Right lobe of liver (tissue), 6 donors: ENCODE results near the gene CT55. TPM values are rescaled to one million over a fixed set of nuclear protein-coding genes. Genes with fewer than 3 reads are reported as not detected.

Experiments
- ATAC-seq, 4 donors: fragments of 200-7000 bp; cut with Tn5 transposase; one replicate each; pipeline ENCODE4 v1.9.1; 2020; ENCODE audit warnings: mild to moderate bottlenecking in 4 of 4, moderate library complexity in 4 of 4
- DNase-seq, 3 donors: peaks; one replicate each; pipeline ENCODE4 v3.0.0-alpha.2; 2020
- H3K27ac ChIP-seq, 3 donors: fragments of 200-600 bp; one replicate each; pipeline ENCODE4 v1.8.0; 2022
- H3K27me3 ChIP-seq, 2 donors: fragments of 200-600 bp; one replicate each; pipeline ENCODE4 v1.8.0; 2022
- H3K36me3 ChIP-seq, 4 donors: fragments of 200-600 bp; sonication (generic) in 1 of 4; one replicate each; pipeline versions ENCODE4 v1.5.1 to v1.8.0; 2017 to 2022; ENCODE audit warnings: control low read depth in 1 of 4
- H3K4me1 ChIP-seq, 4 donors: fragments of 200-600 bp; sonication (generic) in 1 of 4; one replicate each; pipeline versions ENCODE4 v1.5.1 to v1.8.0; 2017 to 2022; ENCODE audit warnings: control low read depth in 1 of 4
- H3K4me3 ChIP-seq, 3 donors: fragments of 200-600 bp; one replicate each; pipeline ENCODE4 v1.8.0; 2022
- H3K9me3 ChIP-seq, 4 donors: fragments of 200-600 bp; sonication (generic) in 1 of 4; one replicate each; pipeline versions ENCODE4 v1.5.1 to v1.8.0; 2017 to 2022; ENCODE audit warnings: control low read depth in 1 of 4
- POLR2A ChIP-seq: fragments of 450-650 bp; IDR thresholded peaks from one replicate; pipeline ENCODE4 v1.6.1; 2017; ENCODE audit warnings: antibody characterized with exemption, mild to moderate bottlenecking
- WGBS: methylation state at CpG from one replicate; pipeline ENCODE4 v1.1.6; 2018; ENCODE audit warnings: low coverage, low lambda C conversion rate; ENCODE audit not compliant: insufficient coverage; ENCODE audit errors: missing lambda C conversion rate; 5-methylcytosine and 5-hydroxymethylcytosine counted together
- intact Hi-C, 2 donors: fragments of 100-400 bp; cut with DNase I; formaldehyde crosslinking; loops; one replicate each; pipeline versions ENCODE4 v1.11.2 to v1.14.1; 2022
- total RNA-seq, 6 experiments: library from RNA; depleted of rRNA in 2 of 6; stranded (reverse); fragments of >200 nt in 2 of 6; fragmentation: NEBNext Ultra II Directional in 3 of 6; extraction: Animal tissue kit (Norgen Biotek cat#: 25700) in 3 of 6; gene quantifications; one replicate each; pipeline versions ENCODE4 v1.1.0 to v1.2.4, GENCODE V29; 2016 to 2023
- TF ChIP-seq, protein P1 (sequence below), 4 donors: fragments of 200-600 bp in 3 of 4; fragments of 450-650 bp in 1 of 4; IDR thresholded peaks; one replicate each; pipeline versions ENCODE4 v1.5.1 to v1.8.0; 2016 to 2022; ENCODE audit warnings: antibody characterized with exemption in 4 of 4, mild to moderate bottlenecking in 2 of 4
- donor health status: DM: no; HTN: yes; CAD: no.
- donor health status: DM: no; HTN: no; CAD: no.
- donor health status: DM: no; HTN: no; CAD: no.
- donor health status: DM: no; HTN: yes; CAD: no.
- donor health status: DM: no; HTN: yes; CAD: no.

Gene CT55
- total RNA-seq, 6 experiments from 2014 or later: not detected

GRCh38 chrX:135114392-135114791 lies 56.8 kb downstream of the CT55 start:
- Histone ChIP-seq H3K27ac (no peak overlapping the region), H3K9me3 (no peaks in the 10 kb centered on the region), H3K4me3 (no peak overlapping the region), H3K36me3 (no peaks in the 10 kb centered on the region), H3K27me3 (no peaks in the 10 kb centered on the region), H3K4me1 (no peaks in the 10 kb centered on the region)
- TF ChIP-seq, protein P1, sequence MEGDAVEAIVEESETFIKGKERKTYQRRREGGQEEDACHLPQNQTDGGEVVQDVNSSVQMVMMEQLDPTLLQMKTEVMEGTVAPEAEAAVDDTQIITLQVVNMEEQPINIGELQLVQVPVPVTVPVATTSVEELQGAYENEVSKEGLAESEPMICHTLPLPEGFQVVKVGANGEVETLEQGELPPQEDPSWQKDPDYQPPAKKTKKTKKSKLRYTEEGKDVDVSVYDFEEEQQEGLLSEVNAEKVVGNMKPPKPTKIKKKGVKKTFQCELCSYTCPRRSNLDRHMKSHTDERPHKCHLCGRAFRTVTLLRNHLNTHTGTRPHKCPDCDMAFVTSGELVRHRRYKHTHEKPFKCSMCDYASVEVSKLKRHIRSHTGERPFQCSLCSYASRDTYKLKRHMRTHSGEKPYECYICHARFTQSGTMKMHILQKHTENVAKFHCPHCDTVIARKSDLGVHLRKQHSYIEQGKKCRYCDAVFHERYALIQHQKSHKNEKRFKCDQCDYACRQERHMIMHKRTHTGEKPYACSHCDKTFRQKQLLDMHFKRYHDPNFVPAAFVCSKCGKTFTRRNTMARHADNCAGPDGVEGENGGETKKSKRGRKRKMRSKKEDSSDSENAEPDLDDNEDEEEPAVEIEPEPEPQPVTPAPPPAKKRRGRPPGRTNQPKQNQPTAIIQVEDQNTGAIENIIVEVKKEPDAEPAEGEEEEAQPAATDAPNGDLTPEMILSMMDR (IDR thresholded peaks at IDR 0.05): no peak
- no peak for TF ChIP-seq POLR2A
- intact Hi-C loops: no loop called here
- ATAC-seq: no peak
- WGBS: 51% methylated on average over 2 of the region's 2 CpGs
- DNase-seq: no peak

DNA sequence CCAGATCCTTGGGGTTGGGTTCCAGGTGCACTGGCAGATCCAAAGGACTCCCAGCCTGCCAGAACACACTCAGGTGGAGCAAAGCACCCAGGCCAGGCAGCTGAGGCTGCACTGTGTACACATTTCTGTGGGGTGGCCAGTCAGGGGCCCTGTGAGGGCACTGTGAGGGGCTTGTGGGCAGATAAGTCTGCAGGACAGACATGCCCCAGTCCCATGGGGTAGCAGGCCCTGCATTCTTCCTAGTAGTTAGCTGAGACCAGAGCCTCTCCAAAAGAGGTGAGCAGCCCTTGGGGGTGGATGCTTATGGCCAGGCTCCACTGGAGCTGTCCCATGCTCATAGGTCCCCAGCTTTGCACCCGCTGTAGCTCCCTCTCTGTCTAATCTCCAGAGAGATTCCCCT lies 58.5 kb downstream of the CT55 start:
- TF ChIP-seq POLR2A: no peak
- TF ChIP-seq, protein P1 (IDR thresholded peaks at IDR 0.05): no peak
- Histone ChIP-seq H3K4me3 (no peak overlapping the region), H3K9me3 (no peaks in the 10 kb centered on the region), H3K4me1 (no peaks in the 10 kb centered on the region), H3K27me3 (no peaks in the 10 kb centered on the region), H3K27ac (no peak overlapping the region), H3K36me3 (no peaks in the 10 kb centered on the region)
- no peak for DNase-seq
- peak in 1 of 4 donors; percentile 38 for ATAC-seq
- intact Hi-C loops: no loop called here
- no CpG with 5 or more reads among the region's 1 CpG for WGBS

GRCh38 chrX:135112096-135112729 lies 59.0 kb downstream of the CT55 start:
- Histone ChIP-seq H3K27ac (no peak overlapping the region), H3K27me3 (no peaks in the 10 kb centered on the region), H3K4me3 (no peak overlapping the region), H3K4me1 (no peaks in the 10 kb centered on the region), H3K36me3 (no peaks in the 10 kb centered on the region), H3K9me3 (no peaks in the 10 kb centered on the region)
- WGBS: 17% methylated on average over 4 of the region's 5 CpGs
- DNase-seq: no peak
- TF ChIP-seq POLR2A: no peak
- TF ChIP-seq, protein P1 (IDR thresholded peaks at IDR 0.05): peak; percentile 60 to 70 (median 66)
- intact Hi-C loops: no loop called here
- ATAC-seq: peak; percentile 72 to 90 (median 84)

- DNase-seq (no peak), ATAC-seq (no peak)
- TF ChIP-seq, protein P1 (IDR thresholded peaks at IDR 0.05): no peak
- TF ChIP-seq POLR2A: no peak
- no peak overlapping the region for H3K4me3 ChIP-seq
- intact Hi-C loops: no loop called here
- no peaks in the 10 kb centered on the region for H3K9me3 ChIP-seq
- no peaks in the 10 kb centered on the region for H3K27me3 ChIP-seq
- no peaks in the 10 kb centered on the region for H3K36me3 ChIP-seq
- H3K27ac ChIP-seq: no peak overlapping the region
- WGBS: 52% methylated on average over 3 of the region's 3 CpGs
- no peaks in the 10 kb centered on the region for H3K4me1 ChIP-seq
Observed at GRCh38 chrX:135109554-135109953, 61.6 kb downstream of the CT55 start.

Other genes starting within 250 kb of the CT55 start
- under 1 TPM; 0.13 to 0.86 (median 0.32) TPM for gene SMIM10, start 180.4 kb downstream of the CT55 start, total RNA-seq
- gene RTL8B, start 148.9 kb downstream of the CT55 start, total RNA-seq: 1 to 10 TPM in 4 of 6 experiments, under 1 TPM in 2; 0.66 to 1.7 (median 1.1) TPM
- gene RTL8C, start 139.0 kb downstream of the CT55 start, total RNA-seq: 10 to 100 TPM; 19.5 to 31.2 (median 25.7) TPM
- 10 to 100 TPM in 3 of 6 experiments, 1 to 10 TPM in 3; 6.6 to 15.4 (median 10.9) TPM for gene RTL8A, start 119.3 kb downstream of the CT55 start, total RNA-seq
- under 1 TPM; 0.33 to 0.86 (median 0.45) TPM for gene SMIM10L2B, start 72.7 kb downstream of the CT55 start, total RNA-seq
- gene ETDB, start 50.9 kb downstream of the CT55 start, total RNA-seq: not detected
- gene ETDA, start 80.7 kb upstream of the CT55 start, total RNA-seq: not detected
- gene ETDC, start 138.1 kb upstream of the CT55 start, total RNA-seq: not detected
- 1 to 10 TPM; 4.1 to 6.6 (median 4.4) TPM for gene ZNF75D, start 172.7 kb upstream of the CT55 start, total RNA-seq
- 1 to 10 TPM; 2.0 to 3.4 (median 2.7) TPM for gene ZNF449, start 173.4 kb upstream of the CT55 start, total RNA-seq